Measurements from ENCODE around the gene RBM5.
A peak's percentile ranks its signal among the peaks of the same experiment; 100 is the strongest.
"Not testable (repeated sequence)": the region's sequence is repeated elsewhere in the genome, so short reads cannot be mapped to it uniquely, and the experiment has no call there.

RBM5 gene

DNA sequence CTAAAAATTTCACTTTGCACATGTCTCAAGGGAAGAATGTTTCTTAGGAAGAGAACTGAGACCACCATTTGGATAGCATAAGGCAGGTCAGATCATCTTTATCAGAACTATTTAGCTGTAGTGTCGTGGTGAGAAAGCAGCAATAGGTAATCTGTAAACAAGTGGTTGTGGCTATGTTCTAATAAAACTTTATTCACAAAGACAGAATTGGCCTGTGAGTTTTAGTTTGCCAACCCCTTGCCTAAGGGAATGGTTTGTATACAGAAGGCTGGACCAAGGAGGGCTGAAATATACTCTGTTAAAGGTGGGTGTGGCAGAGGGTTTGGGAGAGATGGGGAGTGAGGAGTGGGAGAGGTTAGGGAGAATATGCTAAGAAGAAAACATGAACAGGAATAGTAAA lies 10.6 kb upstream of the RBM5 start:
- H3K36me3 ChIP-seq (replicated peaks; ENCODE audit: insufficient read depth, low read length): no peaks in the 10 kb centered on the region; the same call in 1 of the 2 replicates
- H3K27ac ChIP-seq (ENCODE audit: low read length): no peak overlapping the region
- H3K4me2 ChIP-seq (ENCODE audit: low read depth, low read length): no peak overlapping the region
- no peaks in the 10 kb centered on the region for H3K79me2 ChIP-seq (ENCODE audit: low read length)
- H3K9me3 ChIP-seq (replicated peaks; ENCODE audit: insufficient read depth, low read length): no peaks in the 10 kb centered on the region
- no peaks in the 10 kb centered on the region for H3K9me2 ChIP-seq (replicated peaks; ENCODE audit: insufficient read depth, low read length)
- TF ChIP-seq EZH2phosphoT487 (IDR thresholded peaks at IDR 0.05; ENCODE audit: low read length) (no peak), EZH2 (optimal IDR thresholded peaks at IDR 0.05; ENCODE audit: low read depth, low read length) (no peak)
- TF ChIP-seq, protein P1, sequence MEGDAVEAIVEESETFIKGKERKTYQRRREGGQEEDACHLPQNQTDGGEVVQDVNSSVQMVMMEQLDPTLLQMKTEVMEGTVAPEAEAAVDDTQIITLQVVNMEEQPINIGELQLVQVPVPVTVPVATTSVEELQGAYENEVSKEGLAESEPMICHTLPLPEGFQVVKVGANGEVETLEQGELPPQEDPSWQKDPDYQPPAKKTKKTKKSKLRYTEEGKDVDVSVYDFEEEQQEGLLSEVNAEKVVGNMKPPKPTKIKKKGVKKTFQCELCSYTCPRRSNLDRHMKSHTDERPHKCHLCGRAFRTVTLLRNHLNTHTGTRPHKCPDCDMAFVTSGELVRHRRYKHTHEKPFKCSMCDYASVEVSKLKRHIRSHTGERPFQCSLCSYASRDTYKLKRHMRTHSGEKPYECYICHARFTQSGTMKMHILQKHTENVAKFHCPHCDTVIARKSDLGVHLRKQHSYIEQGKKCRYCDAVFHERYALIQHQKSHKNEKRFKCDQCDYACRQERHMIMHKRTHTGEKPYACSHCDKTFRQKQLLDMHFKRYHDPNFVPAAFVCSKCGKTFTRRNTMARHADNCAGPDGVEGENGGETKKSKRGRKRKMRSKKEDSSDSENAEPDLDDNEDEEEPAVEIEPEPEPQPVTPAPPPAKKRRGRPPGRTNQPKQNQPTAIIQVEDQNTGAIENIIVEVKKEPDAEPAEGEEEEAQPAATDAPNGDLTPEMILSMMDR (IDR thresholded peaks at IDR 0.05; ENCODE audit: low read length): no peak
- DNase-seq: no peak
- no peaks in the 10 kb centered on the region for H4K20me1 ChIP-seq (ENCODE audit: insufficient read depth, low read length)
- H3K9ac ChIP-seq (ENCODE audit: low read length): no peak overlapping the region
- no peaks in the 10 kb centered on the region for H3F3A ChIP-seq (ENCODE audit: insufficient read depth, low read length)
- H3K4me3 ChIP-seq (ENCODE audit: low read length): no peak overlapping the region
- no peak overlapping the region for H2AFZ ChIP-seq (ENCODE audit: low read length)
- no peaks in the 10 kb centered on the region for H3K4me1 ChIP-seq (ENCODE audit: low read length)
- no peaks in the 10 kb centered on the region for H3K27me3 ChIP-seq (replicated peaks; ENCODE audit: insufficient read depth, low read length)

DNA sequence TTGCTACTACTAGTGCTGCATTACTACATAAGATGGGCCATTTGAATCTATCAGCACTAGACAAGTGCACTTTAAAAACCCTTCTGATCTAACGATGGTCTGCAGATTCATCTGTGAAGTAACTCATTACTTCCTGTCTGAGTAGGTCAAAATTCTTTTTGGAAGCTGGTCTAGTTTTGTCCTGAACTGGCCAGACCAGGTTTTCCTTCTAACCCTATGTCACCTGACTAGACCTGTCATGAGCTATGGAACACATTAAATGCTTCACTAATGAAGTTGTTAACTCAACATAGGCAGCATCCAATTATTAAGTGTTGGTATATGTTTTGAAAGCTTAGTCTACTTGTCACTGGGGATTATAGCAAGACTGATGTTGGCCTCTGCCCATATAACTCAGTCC lies 10.1 kb upstream of the RBM5 start:
- no peak overlapping the region for H3K9ac ChIP-seq (ENCODE audit: low read length)
- no peaks in the 10 kb centered on the region for H4K20me1 ChIP-seq (ENCODE audit: insufficient read depth, low read length)
- no peaks in the 10 kb centered on the region for H3F3A ChIP-seq (ENCODE audit: insufficient read depth, low read length)
- no peaks in the 10 kb centered on the region for H3K79me2 ChIP-seq (ENCODE audit: low read length)
- H3K4me3 ChIP-seq (ENCODE audit: low read length): no peak overlapping the region
- H3K27ac ChIP-seq (ENCODE audit: low read length): no peak overlapping the region
- H3K9me3 ChIP-seq (replicated peaks; ENCODE audit: insufficient read depth, low read length): no peaks in the 10 kb centered on the region
- DNase-seq: no peak
- no peaks in the 10 kb centered on the region; the same call in 1 of the 2 replicates for H3K36me3 ChIP-seq (replicated peaks; ENCODE audit: insufficient read depth, low read length)
- H2AFZ ChIP-seq (ENCODE audit: low read length): no peak overlapping the region
- H3K9me2 ChIP-seq (replicated peaks; ENCODE audit: insufficient read depth, low read length): no peaks in the 10 kb centered on the region
- no peaks in the 10 kb centered on the region for H3K4me1 ChIP-seq (ENCODE audit: low read length)
- TF ChIP-seq, protein P1 (IDR thresholded peaks at IDR 0.05; ENCODE audit: low read length): no peak
- TF ChIP-seq EZH2 (optimal IDR thresholded peaks at IDR 0.05; ENCODE audit: low read depth, low read length) (no peak), EZH2phosphoT487 (IDR thresholded peaks at IDR 0.05; ENCODE audit: low read length) (no peak)
- no peaks in the 10 kb centered on the region for H3K27me3 ChIP-seq (replicated peaks; ENCODE audit: insufficient read depth, low read length)
- H3K4me2 ChIP-seq (ENCODE audit: low read depth, low read length): no peak overlapping the region

DNA sequence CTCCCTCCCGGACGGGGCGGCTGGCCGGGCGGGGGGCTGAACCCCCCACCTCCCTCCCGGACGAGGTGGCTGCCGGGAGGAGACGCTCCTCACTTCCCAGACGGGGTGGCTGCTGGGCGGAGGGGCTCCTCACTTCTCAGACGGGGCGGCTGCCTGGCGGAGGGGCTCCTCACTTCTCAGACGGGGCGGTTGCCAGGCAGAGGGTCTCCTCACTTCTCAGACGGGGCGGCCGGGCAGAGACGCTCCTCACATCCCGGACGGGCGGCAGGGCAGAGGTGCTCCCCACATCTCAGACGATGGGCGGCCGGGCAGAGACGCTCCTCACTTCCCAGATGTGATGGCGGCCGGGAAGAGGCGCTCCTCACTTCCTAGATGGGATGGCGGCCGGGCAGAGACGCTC lies 3.8 kb upstream of the RBM5 start:
- H3K36me3 ChIP-seq (replicated peaks; ENCODE audit: insufficient read depth, low read length); H3F3A ChIP-seq (ENCODE audit: insufficient read depth, low read length); DNase-seq; H4K20me1 ChIP-seq (ENCODE audit: insufficient read depth, low read length); H3K9me3 ChIP-seq (replicated peaks; ENCODE audit: insufficient read depth, low read length); H3K9ac ChIP-seq (ENCODE audit: low read length); H2AFZ ChIP-seq (ENCODE audit: low read length); H3K4me3 ChIP-seq (ENCODE audit: low read length); H3K27me3 ChIP-seq (replicated peaks; ENCODE audit: insufficient read depth, low read length); H3K9me2 ChIP-seq (replicated peaks; ENCODE audit: insufficient read depth, low read length); H3K27ac ChIP-seq (ENCODE audit: low read length); H3K4me1 ChIP-seq (ENCODE audit: low read length); H3K4me2 ChIP-seq (ENCODE audit: low read depth, low read length): not testable (repeated sequence)
- H3K79me2 ChIP-seq (ENCODE audit: low read length): peaks cover 13% of the 10 kb centered on the region

DNA sequence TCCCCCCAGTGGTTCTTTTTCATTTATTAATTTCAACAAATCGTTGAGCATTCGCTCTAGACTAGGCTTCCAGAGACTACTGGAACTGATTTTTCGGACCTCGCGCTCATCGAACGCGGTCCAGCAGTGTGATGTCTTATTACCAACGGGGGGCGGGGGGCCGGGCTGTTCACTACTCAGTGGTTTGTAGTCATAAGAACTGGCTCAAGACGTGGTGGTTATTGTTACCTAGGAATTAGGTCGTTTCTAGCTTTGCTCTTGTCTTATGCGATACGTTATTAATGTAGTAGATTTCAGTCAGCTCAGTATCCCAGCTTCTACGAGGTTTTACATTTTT lies 858 bp downstream of the RBM5 start:
- H3K4me1 ChIP-seq (ENCODE audit: low read length): peaks cover 13% of the 10 kb centered on the region
- peak; percentile 18 for DNase-seq
- no peaks in the 10 kb centered on the region for H3F3A ChIP-seq (ENCODE audit: insufficient read depth, low read length)
- H3K79me2 ChIP-seq (ENCODE audit: low read length): peaks cover 51% of the 10 kb centered on the region
- no peaks in the 10 kb centered on the region for H3K9me2 ChIP-seq (replicated peaks; ENCODE audit: insufficient read depth, low read length)
- H3K36me3 ChIP-seq (replicated peaks; ENCODE audit: insufficient read depth, low read length): peaks cover 14% of the 10 kb centered on the region
- H3K27me3 ChIP-seq (replicated peaks; ENCODE audit: insufficient read depth, low read length): no peaks in the 10 kb centered on the region
- H3K9me3 ChIP-seq (replicated peaks; ENCODE audit: insufficient read depth, low read length): no peaks in the 10 kb centered on the region
- H3K4me3 ChIP-seq (ENCODE audit: low read length): peak overlapping the region; percentile 95
- H2AFZ ChIP-seq (ENCODE audit: low read length): peak overlapping the region; percentile 78
- peak overlapping the region; percentile 64 for H3K4me2 ChIP-seq (ENCODE audit: low read depth, low read length)
- peak overlapping the region; percentile 70; the same call in 1 of the 2 replicates for H3K27ac ChIP-seq (ENCODE audit: low read length)
- H3K9ac ChIP-seq (ENCODE audit: low read length): peak overlapping the region; percentile 98
- TF ChIP-seq EZH2 (optimal IDR thresholded peaks at IDR 0.05; ENCODE audit: low read depth, low read length) (no peak), EZH2phosphoT487 (IDR thresholded peaks at IDR 0.05; ENCODE audit: low read length) (no peak)
- TF ChIP-seq, protein P1 (IDR thresholded peaks at IDR 0.05; ENCODE audit: low read length): no peak
- H4K20me1 ChIP-seq (ENCODE audit: insufficient read depth, low read length): no peaks in the 10 kb centered on the region
